SK-N-SH treated with all-trans-retinoic acid at 6 μM for 48 hours (cell line): ENCODE data around the gene EBF4.

Source experiments
- ATAC-seq: fragments of 200-7000 bp; cut with Tn5 transposase; 3 replicates; pipeline ENCODE4 v1.9.1; 2020; ENCODE audit warnings: mild to moderate bottlenecking, moderate library complexity
- ARNTL ChIP-seq: fragments of 450-650 bp; formaldehyde crosslinking; IDR thresholded peaks from 2 replicates; pipeline ENCODE4 v1.5.0; 2020; ENCODE audit warnings: low read depth, mild to moderate bottlenecking, moderate library complexity, borderline replicate concordance
- BACH2 ChIP-seq: fragments of 250-450 bp; sonication (Bioruptor Pico); IDR thresholded peaks from 2 replicates; pipeline ENCODE4 v1.9.0; 2021; ENCODE audit warnings: mild to moderate bottlenecking, borderline replicate concordance
- CSDC2 ChIP-seq: fragments of 250-450 bp; sonication (Bioruptor Pico); IDR thresholded peaks from 2 replicates; pipeline ENCODE4 v1.5.0; 2020; ENCODE audit warnings: mild to moderate bottlenecking, moderate library complexity
- ESRRG ChIP-seq: fragments of 250-450 bp; sonication (Bioruptor Pico); IDR thresholded peaks from 2 replicates; pipeline ENCODE4 v1.6.1; 2021; ENCODE audit warnings: mild to moderate bottlenecking
- GLIS3 ChIP-seq: fragments of 250-450 bp; sonication (Bioruptor Pico); IDR thresholded peaks from 2 replicates; pipeline ENCODE4 v1.5.0; 2020; ENCODE audit warnings: mild to moderate bottlenecking, moderate library complexity
- ISL1 ChIP-seq: fragments of 250-450 bp; sonication (Bioruptor Pico); IDR thresholded peaks from 2 replicates; pipeline ENCODE4 v2.1.2; 2022; ENCODE audit warnings: mild to moderate bottlenecking, moderate library complexity
- OSR1 ChIP-seq: fragments of 250-450 bp; sonication (Bioruptor Pico); IDR thresholded peaks from 2 replicates; pipeline ENCODE4 v1.8.0; 2022; ENCODE audit warnings: moderate library complexity, mild to moderate bottlenecking, inconsistent platforms
- PPARA ChIP-seq: fragments of 250-450 bp; sonication (Bioruptor Pico); IDR thresholded peaks from 2 replicates; pipeline ENCODE4 v1.5.0; 2020; ENCODE audit warnings: mild to moderate bottlenecking, borderline replicate concordance
- RARB ChIP-seq: fragments of 250-450 bp; sonication (Bioruptor Pico); IDR thresholded peaks from 2 replicates; pipeline ENCODE4 v1.8.0; 2021; ENCODE audit warnings: mild to moderate bottlenecking, moderate library complexity
- SNAI2 ChIP-seq: fragments of 250-450 bp; sonication (Bioruptor Pico); IDR thresholded peaks from 2 replicates; pipeline ENCODE4 v1.5.0; 2020; ENCODE audit warnings: mild to moderate bottlenecking, moderate library complexity
- TCF4 ChIP-seq: fragments of 250-450 bp; sonication (Bioruptor Pico); IDR thresholded peaks from 2 replicates; pipeline ENCODE4 v1.8.0; 2021; ENCODE audit warnings: mild to moderate bottlenecking, moderate library complexity, borderline replicate concordance
- TOX ChIP-seq: fragments of 250-450 bp; sonication (Bioruptor Pico); IDR thresholded peaks from 2 replicates; pipeline ENCODE4 v1.8.0; 2021; ENCODE audit warnings: mild to moderate bottlenecking, moderate library complexity, borderline replicate concordance
- ZC3H10 ChIP-seq: fragments of 250-450 bp; sonication (Bioruptor Pico); IDR thresholded peaks from 2 replicates; pipeline ENCODE4 v1.5.1; 2021; ENCODE audit warnings: mild to moderate bottlenecking, moderate library complexity
- ZFP3 ChIP-seq: fragments of 250-450 bp; sonication (Bioruptor Pico); IDR thresholded peaks from 2 replicates; pipeline ENCODE4 v1.5.0; 2020; ENCODE audit warnings: mild to moderate bottlenecking, moderate library complexity
- ZFP30 ChIP-seq: fragments of 450-650 bp; formaldehyde crosslinking; IDR thresholded peaks from 2 replicates; pipeline ENCODE4 v1.5.0; 2022; ENCODE audit warnings: mild to moderate bottlenecking, moderate library complexity
- ZNF565 ChIP-seq: fragments of 450-650 bp; formaldehyde crosslinking; conservative IDR thresholded peaks from 2 replicates; pipeline ENCODE4 v1.5.0; 2020; ENCODE audit warnings: low read depth, mild to moderate bottlenecking, moderate library complexity
- ZNF70 ChIP-seq: fragments of 450-650 bp; formaldehyde crosslinking; IDR thresholded peaks from 2 replicates; pipeline ENCODE4 v1.5.0; 2020; ENCODE audit warnings: mild to moderate bottlenecking, moderate library complexity
- ZNF8 ChIP-seq: fragments of 450-650 bp; formaldehyde crosslinking; IDR thresholded peaks from 2 replicates; pipeline ENCODE4 v1.5.0; 2020; ENCODE audit warnings: mild to moderate bottlenecking, moderate library complexity
- TF ChIP-seq, protein P1 (sequence below): fragments of 250-450 bp; sonication (Bioruptor Pico); IDR thresholded peaks from 2 replicates; pipeline ENCODE4 v1.5.1; 2020; ENCODE audit warnings: low read depth, mild to moderate bottlenecking, moderate library complexity
- TF ChIP-seq, protein P2 (sequence below): fragments of 250-450 bp; sonication (Bioruptor Pico); IDR thresholded peaks from 2 replicates; pipeline ENCODE4 v1.8.0; 2020; ENCODE audit warnings: mild to moderate bottlenecking, moderate library complexity, borderline replicate concordance
- TF ChIP-seq, protein P3 (sequence below): fragments of 250-450 bp; sonication (Bioruptor Pico); IDR thresholded peaks from 2 replicates; pipeline ENCODE4 v1.5.1; 2021; ENCODE audit warnings: mild to moderate bottlenecking, moderate library complexity

The EBF4 gene

DNA sequence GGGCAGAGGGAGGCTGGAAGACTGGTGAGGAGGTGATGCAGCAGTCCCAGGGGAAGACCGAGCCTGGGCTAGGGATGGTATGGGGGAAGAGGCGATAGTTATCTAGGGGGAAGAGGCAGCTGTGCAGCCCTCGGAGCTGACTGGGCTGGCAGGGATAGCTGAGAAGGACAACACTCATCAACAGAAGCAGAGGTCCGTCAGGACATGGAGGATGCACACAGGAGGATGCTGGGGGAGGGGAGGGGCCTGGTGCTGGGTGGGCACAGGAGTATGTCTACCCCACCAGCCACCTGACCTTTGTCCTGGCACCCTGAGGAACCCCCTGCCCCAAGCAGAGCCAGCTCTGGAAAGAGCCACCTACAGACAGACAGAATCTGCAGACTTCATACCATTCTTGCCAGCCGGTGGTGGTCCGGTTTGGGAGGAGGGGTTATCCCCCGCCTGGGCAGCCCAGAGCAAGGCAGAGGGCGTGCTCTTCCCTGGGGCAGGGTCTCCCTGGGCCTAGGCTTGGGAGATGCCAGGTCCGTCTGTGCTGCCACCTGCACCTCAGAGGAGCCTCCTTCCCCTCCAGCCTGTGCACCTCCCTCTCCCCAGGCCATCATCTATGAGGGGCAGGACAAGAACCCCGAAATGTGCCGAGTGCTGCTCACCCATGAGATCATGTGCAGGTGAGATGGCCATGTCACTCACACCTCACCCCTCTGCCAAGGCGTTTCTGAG lies 14.9 kb downstream of the EBF4 start:
- ATAC-seq: no peak; the same call in 2 of the 3 replicates
- TF ChIP-seq RARB (CRISPR knock-in tag): no peak
- TF ChIP-seq, protein P1, sequence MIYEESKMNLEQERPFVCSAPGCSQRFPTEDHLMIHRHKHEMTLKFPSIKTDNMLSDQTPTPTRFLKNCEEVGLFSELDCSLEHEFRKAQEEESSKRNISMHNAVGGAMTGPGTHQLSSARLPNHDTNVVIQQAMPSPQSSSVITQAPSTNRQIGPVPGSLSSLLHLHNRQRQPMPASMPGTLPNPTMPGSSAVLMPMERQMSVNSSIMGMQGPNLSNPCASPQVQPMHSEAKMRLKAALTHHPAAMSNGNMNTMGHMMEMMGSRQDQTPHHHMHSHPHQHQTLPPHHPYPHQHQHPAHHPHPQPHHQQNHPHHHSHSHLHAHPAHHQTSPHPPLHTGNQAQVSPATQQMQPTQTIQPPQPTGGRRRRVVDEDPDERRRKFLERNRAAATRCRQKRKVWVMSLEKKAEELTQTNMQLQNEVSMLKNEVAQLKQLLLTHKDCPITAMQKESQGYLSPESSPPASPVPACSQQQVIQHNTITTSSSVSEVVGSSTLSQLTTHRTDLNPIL (CRISPR knock-in tag): no peak
- TF ChIP-seq GLIS3 (CRISPR knock-in tag): no peak
- TF ChIP-seq ZFP3: no peak
- TF ChIP-seq ZC3H10 (CRISPR knock-in tag): no peak
- TF ChIP-seq ZNF70 (CRISPR knock-in tag): no peak

DNA sequence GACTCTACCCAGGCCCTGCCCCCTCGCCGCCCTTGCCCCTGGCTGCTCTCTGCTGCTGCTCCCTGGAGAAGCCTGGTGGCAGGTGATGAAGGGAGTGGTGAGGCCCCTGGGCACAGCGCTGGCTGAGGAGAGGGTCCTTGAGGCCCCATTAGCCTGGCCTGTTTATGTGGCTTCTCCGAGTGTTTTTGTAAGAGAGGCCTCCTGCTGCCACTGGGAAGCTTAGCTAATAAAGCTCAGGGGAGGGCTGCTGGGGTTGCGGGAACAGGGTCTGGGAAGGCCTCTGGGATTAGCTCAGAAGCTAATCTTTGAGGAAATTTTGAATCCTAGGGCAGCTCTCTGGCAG lies 15.5 kb downstream of the EBF4 start:
- TF ChIP-seq ISL1 (CRISPR knock-in tag) (no peak), TOX (CRISPR knock-in tag) (no peak)
- TF ChIP-seq, all 23 proteins: peak for 0
- no peak for ATAC-seq

DNA sequence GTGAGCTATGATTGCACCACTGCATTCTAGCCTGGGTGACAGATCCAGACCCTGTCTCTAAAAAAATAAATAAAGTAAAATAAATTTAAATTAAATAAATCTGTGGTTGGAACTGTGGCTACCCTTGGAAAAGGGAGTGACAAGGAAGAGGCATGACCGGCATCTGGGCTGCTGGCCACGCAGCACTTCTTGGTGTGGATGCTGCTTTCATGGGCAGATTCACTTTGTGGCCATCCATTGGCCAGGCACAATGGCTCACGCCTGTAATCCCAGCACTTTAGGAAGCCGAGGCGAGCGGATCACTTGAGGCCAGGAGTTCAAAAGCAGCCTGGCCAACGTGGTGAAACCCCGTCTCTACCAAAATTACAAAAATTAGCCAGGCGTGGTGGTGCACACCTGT lies 16.1 kb downstream of the EBF4 start:
- ATAC-seq: no peak
- no peak for TF ChIP-seq ZNF565
- no peak for TF ChIP-seq ZFP30 (CRISPR knock-in tag)
- TF ChIP-seq GLIS3 (CRISPR knock-in tag): no peak
- TF ChIP-seq, protein P2, sequence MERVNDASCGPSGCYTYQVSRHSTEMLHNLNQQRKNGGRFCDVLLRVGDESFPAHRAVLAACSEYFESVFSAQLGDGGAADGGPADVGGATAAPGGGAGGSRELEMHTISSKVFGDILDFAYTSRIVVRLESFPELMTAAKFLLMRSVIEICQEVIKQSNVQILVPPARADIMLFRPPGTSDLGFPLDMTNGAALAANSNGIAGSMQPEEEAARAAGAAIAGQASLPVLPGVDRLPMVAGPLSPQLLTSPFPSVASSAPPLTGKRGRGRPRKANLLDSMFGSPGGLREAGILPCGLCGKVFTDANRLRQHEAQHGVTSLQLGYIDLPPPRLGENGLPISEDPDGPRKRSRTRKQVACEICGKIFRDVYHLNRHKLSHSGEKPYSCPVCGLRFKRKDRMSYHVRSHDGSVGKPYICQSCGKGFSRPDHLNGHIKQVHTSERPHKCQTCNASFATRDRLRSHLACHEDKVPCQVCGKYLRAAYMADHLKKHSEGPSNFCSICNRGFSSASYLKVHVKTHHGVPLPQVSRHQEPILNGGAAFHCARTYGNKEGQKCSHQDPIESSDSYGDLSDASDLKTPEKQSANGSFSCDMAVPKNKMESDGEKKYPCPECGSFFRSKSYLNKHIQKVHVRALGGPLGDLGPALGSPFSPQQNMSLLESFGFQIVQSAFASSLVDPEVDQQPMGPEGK: no peak
- TF ChIP-seq RARB (CRISPR knock-in tag): no peak
- TF ChIP-seq BACH2 (CRISPR knock-in tag): no peak
- TF ChIP-seq TCF4 (CRISPR knock-in tag): no peak
- TF ChIP-seq ISL1 (CRISPR knock-in tag): no peak

DNA sequence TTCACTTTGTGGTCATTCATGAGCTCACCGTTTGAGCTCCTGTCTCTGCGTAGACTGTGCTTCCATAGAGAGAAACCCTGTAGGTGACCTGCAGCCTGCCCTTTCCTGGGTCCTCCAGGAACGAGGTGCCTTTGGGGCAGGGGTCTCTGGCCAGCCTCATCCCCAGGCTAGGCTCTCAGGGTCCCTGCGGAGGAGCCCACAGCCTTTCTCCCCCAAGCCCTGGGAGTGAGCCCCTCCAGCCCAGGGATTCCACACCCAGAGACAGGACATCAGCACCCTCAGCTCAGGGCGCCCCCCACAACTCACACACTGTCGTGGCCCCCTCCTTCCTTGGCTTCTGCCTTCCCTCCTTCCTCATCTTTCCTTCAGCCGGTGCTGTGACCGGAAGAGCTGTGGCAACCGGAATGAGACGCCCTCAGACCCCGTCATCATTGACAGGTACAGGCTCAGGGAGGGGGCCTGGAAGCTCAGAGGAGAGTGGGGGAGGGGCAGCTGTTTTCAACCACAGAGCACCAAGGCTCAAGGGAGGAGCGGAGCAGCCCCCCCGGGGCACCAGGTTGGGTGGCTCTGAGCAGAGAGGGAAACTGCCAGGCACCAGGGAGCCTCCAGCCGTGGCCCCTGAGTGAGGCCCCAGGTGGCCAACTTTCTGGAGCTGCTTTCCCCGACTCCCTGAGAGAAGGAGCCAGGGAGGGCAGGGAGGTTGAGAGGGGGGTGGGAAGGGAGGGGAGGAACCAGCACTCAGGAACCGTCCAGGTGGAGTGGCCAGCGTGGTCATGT lies 16.8 kb downstream of the EBF4 start:
- TF ChIP-seq ISL1 (CRISPR knock-in tag) (no peak), ARNTL (CRISPR knock-in tag) (no peak), ZFP30 (CRISPR knock-in tag) (no peak), ESRRG (CRISPR knock-in tag) (no peak)
- ATAC-seq: no peak

DNA sequence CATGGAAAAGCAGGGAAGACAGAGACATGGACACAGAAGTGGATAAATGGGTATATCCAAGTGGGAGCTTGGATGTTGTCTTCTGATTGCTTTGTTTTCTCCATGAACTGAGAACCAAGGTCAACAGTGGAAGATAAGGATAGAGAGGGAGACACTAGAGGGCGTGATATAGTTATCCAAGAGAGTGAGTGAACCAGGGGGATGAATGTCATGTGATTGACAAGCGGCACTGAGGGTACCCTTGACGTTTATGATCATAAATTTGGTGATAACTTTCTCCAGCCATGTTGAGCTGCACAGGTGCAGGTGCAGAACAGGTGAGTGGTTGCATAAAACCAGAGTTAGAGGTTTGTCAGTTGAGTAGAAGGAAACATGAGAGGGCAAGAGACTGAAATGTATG lies 20.7 kb downstream of the EBF4 start:
- TF ChIP-seq, protein P1 (CRISPR knock-in tag): no peak
- TF ChIP-seq CSDC2 (CRISPR knock-in tag) (no peak), ZFP3 (no peak)
- ATAC-seq: no peak

DNA sequence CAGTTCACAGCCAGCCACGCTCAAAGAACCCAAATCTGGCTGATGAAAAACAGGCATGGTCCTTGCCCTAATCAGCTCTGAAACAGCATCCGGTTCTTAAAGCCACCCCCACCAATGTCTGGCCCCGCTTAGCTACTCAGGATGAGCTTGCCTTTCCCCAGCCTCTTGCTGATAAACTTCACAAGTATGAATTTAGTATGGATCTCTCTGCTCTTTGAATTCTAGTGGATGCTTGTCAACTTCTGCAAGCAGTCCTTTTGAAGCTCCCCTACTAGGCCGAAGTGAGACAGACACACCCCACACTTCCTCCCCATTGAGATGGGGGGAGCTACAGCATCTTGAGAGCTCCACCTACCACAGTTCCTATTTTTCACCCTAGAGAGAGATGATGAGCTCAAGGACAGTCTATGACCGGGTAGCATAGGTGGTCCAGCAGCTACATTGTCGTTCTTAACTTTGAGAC lies 36.7 kb downstream of the EBF4 start:
- no peak; the same call in 2 of the 3 replicates for ATAC-seq
- TF ChIP-seq ESRRG (CRISPR knock-in tag): no peak
- TF ChIP-seq RARB (CRISPR knock-in tag): no peak
- TF ChIP-seq, protein P3, sequence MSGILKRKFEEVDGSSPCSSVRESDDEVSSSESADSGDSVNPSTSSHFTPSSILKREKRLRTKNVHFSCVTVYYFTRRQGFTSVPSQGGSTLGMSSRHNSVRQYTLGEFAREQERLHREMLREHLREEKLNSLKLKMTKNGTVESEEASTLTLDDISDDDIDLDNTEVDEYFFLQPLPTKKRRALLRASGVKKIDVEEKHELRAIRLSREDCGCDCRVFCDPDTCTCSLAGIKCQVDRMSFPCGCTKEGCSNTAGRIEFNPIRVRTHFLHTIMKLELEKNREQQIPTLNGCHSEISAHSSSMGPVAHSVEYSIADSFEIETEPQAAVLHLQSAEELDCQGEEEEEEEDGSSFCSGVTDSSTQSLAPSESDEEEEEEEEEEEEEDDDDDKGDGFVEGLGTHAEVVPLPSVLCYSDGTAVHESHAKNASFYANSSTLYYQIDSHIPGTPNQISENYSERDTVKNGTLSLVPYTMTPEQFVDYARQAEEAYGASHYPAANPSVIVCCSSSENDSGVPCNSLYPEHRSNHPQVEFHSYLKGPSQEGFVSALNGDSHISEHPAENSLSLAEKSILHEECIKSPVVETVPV (CRISPR knock-in tag): no peak
- no peak for TF ChIP-seq ZFP3
- no peak for TF ChIP-seq CSDC2 (CRISPR knock-in tag)
- no peak for TF ChIP-seq OSR1 (CRISPR knock-in tag)
- no peak for TF ChIP-seq ZFP30 (CRISPR knock-in tag)
- TF ChIP-seq GLIS3 (CRISPR knock-in tag): no peak
- no peak for TF ChIP-seq ZC3H10 (CRISPR knock-in tag)
- TF ChIP-seq BACH2 (CRISPR knock-in tag): no peak
- no peak for TF ChIP-seq ARNTL (CRISPR knock-in tag)
- TF ChIP-seq, protein P2: no peak
- TF ChIP-seq ZNF8 (CRISPR knock-in tag): no peak
- TF ChIP-seq, protein P1 (CRISPR knock-in tag): no peak
- no peak for TF ChIP-seq TCF4 (CRISPR knock-in tag)
- TF ChIP-seq PPARA (CRISPR knock-in tag): no peak
- no peak for TF ChIP-seq SNAI2 (CRISPR knock-in tag)
- TF ChIP-seq TOX (CRISPR knock-in tag): no peak
- TF ChIP-seq ZNF565: no peak
